ENCODE data around the gene LGR5.

GRCh38 chr12:71555191-71555590, 115.6 kb downstream of the LGR5 start:
- TF ChIP-seq POLR2A (IDR thresholded peaks at IDR 0.05; ENCODE audit: low read depth, low read length) (no peak), POLR2AphosphoS5 (IDR thresholded peaks at IDR 0.05; ENCODE audit: low read depth, low read length) (no peak)
